ENCODE data around the gene TBCD. TPM values are rescaled to one million over a fixed set of nuclear protein-coding genes. Genes with fewer than 3 reads are reported as not detected.

TBCD gene
- total and polyA plus RNA-seq, 2 donors (not counting 1 experiment from before 2014, with no cell fraction given) = 22.1 to 36.7 TPM

DNA sequence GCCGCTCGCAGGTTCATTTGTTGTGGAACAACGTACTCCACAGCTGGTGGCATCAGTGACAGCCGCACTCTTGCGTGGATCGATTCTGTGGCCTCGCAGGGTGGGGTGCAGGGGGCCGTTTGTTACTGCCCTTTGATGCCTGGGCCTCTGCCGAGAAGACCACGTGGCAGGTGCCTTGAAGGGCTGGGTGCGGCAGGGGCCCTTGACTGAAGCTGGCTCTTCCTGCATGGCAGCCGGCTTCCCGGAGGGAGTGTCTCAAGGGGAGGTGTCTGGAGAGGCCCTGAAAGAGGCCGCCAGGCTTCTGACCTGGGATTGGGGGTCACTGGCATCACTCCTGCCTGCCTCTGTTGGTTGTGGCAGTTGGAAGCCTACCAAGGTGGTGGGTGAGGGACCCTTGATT lies 43.8 kb downstream of the TBCD start:
- H3K27ac ChIP-seq (ENCODE audit: insufficient read depth, low read length) = no peak overlapping the region
- H3K4me3 ChIP-seq (replicated peaks in 1 of 4; ENCODE audit: control extremely low read depth in 1 of 4, insufficient read depth in 1 of 4, low read depth in 3 of 4, low read length in 4 of 4) = no peak overlapping the region
- no peak overlapping the region for H3K4me2 ChIP-seq (ENCODE audit: extremely low read depth, insufficient read depth, low read length)
- no peaks in the 10 kb centered on the region for H3K27me3 ChIP-seq (ENCODE audit: control insufficient read depth, insufficient read depth, low read length)
- H3K9me3 ChIP-seq (ENCODE audit: control insufficient read depth, insufficient read depth, low read depth, low read length) = no peaks in the 10 kb centered on the region
- H3K9ac ChIP-seq (ENCODE audit: insufficient read depth, low read length) = no peak overlapping the region
- no peak overlapping the region for H2AFZ ChIP-seq (ENCODE audit: low read length)
- no peak for DNase-seq (ENCODE audit: low read depth in 2 of 2)
- no peaks in the 10 kb centered on the region for H4K20me1 ChIP-seq (ENCODE audit: control insufficient read depth, extremely low read depth, insufficient read depth, low read length)
- H3K36me3 ChIP-seq (ENCODE audit: control insufficient read depth, insufficient read depth, low read length) = peaks cover 6% of the 10 kb centered on the region
- H3K79me2 ChIP-seq (ENCODE audit: control insufficient read depth, insufficient read depth, low read length) = no peaks in the 10 kb centered on the region
- H3K4me1 ChIP-seq (ENCODE audit: control insufficient read depth, extremely low read depth, insufficient read depth, low read length) = peaks cover 3% of the 10 kb centered on the region
- TF ChIP-seq, protein P1, sequence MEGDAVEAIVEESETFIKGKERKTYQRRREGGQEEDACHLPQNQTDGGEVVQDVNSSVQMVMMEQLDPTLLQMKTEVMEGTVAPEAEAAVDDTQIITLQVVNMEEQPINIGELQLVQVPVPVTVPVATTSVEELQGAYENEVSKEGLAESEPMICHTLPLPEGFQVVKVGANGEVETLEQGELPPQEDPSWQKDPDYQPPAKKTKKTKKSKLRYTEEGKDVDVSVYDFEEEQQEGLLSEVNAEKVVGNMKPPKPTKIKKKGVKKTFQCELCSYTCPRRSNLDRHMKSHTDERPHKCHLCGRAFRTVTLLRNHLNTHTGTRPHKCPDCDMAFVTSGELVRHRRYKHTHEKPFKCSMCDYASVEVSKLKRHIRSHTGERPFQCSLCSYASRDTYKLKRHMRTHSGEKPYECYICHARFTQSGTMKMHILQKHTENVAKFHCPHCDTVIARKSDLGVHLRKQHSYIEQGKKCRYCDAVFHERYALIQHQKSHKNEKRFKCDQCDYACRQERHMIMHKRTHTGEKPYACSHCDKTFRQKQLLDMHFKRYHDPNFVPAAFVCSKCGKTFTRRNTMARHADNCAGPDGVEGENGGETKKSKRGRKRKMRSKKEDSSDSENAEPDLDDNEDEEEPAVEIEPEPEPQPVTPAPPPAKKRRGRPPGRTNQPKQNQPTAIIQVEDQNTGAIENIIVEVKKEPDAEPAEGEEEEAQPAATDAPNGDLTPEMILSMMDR (conservative IDR thresholded peaks at IDR 0.05 in 1 of 2, IDR thresholded peaks at IDR 0.05 in 1 of 2; ENCODE audit: low read depth in 1 of 2, low read length in 2 of 2) = no peak
- TF ChIP-seq EZH2 (IDR thresholded peaks at IDR 0.05; ENCODE audit: low read length, missing control alignments) = no peak

DNA sequence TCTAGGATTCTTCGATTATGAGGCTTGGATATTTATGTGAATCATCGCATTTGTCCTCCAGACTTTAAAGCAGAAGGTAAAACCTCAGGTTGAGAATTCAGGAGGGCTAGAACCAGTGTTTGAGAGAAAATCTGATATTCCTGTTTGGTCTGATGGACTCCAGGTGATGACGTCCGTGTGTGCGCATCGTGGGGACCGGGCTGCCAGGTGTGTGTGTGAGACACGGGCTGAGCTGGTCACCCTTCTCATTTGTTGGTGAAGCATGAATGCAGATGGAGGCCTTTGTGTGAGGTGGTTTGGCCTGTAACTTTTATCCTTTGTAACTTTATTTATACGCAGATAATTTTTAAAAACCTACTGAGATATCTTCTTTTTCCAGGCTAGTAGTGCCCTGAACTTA lies 45.2 kb downstream of the TBCD start:
- no peaks in the 10 kb centered on the region for H3K4me1 ChIP-seq (ENCODE audit: control insufficient read depth, extremely low read depth, insufficient read depth, low read length)

DNA sequence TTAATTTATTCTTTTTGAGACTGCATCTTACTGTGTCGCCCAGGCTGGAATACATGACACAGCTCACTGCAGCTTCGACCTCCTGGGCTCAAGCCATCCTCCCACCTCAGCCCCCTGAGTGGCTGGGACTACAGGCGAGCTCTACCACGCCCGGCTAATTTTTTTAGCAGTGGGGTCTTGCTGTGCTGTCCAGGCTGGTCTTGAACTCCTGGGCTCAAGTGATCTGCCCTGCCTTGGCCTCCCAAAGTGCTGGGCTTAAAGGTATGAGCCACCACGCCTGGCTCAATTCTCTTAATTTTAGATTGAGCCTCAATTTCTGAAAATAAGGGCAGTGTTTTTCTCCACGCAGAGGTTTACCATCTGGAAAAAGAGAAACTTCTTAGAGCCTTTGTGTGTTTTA lies 46.9 kb downstream of the TBCD start:
- no peak for TF ChIP-seq EZH2 (IDR thresholded peaks at IDR 0.05; ENCODE audit: low read length, missing control alignments)
- TF ChIP-seq, protein P1 (conservative IDR thresholded peaks at IDR 0.05 in 1 of 2, IDR thresholded peaks at IDR 0.05 in 1 of 2; ENCODE audit: low read depth in 1 of 2, low read length in 2 of 2) = no peak
- no peak for DNase-seq (ENCODE audit: low read depth in 2 of 2)
- Histone ChIP-seq H3K27ac (ENCODE audit: insufficient read depth, low read length) (no peak overlapping the region), H3K27me3 (ENCODE audit: control insufficient read depth, insufficient read depth, low read length) (no peaks in the 10 kb centered on the region), H3K9ac (ENCODE audit: insufficient read depth, low read length) (no peak overlapping the region), H4K20me1 (ENCODE audit: control insufficient read depth, extremely low read depth, insufficient read depth, low read length) (no peaks in the 10 kb centered on the region), H3K4me3 (replicated peaks in 1 of 4; ENCODE audit: control extremely low read depth in 1 of 4, insufficient read depth in 1 of 4, low read depth in 3 of 4, low read length in 4 of 4) (no peak overlapping the region), H3K4me1 (ENCODE audit: control insufficient read depth, extremely low read depth, insufficient read depth, low read length) (no peaks in the 10 kb centered on the region), H3K4me2 (ENCODE audit: extremely low read depth, insufficient read depth, low read length) (no peak overlapping the region), H3K36me3 (ENCODE audit: control insufficient read depth, insufficient read depth, low read length) (peaks cover 10% of the 10 kb centered on the region), H3K9me3 (ENCODE audit: control insufficient read depth, insufficient read depth, low read depth, low read length) (no peaks in the 10 kb centered on the region), H2AFZ (ENCODE audit: low read length) (no peak overlapping the region), H3K79me2 (ENCODE audit: control insufficient read depth, insufficient read depth, low read length) (peaks cover 2% of the 10 kb centered on the region)

More for the DNA sequence above, 45.2 kb downstream of the TBCD start:
- Histone ChIP-seq H2AFZ (ENCODE audit: low read length) (no peak overlapping the region), H3K27ac (ENCODE audit: insufficient read depth, low read length) (no peak overlapping the region), H3K4me3 (replicated peaks in 1 of 4; ENCODE audit: control extremely low read depth in 1 of 4, insufficient read depth in 1 of 4, low read depth in 3 of 4, low read length in 4 of 4) (no peak overlapping the region), H3K4me2 (ENCODE audit: extremely low read depth, insufficient read depth, low read length) (no peak overlapping the region), H3K79me2 (ENCODE audit: control insufficient read depth, insufficient read depth, low read length) (peaks cover 2% of the 10 kb centered on the region), H4K20me1 (ENCODE audit: control insufficient read depth, extremely low read depth, insufficient read depth, low read length) (no peaks in the 10 kb centered on the region), H3K36me3 (ENCODE audit: control insufficient read depth, insufficient read depth, low read length) (peaks cover 10% of the 10 kb centered on the region), H3K9ac (ENCODE audit: insufficient read depth, low read length) (no peak overlapping the region), H3K9me3 (ENCODE audit: control insufficient read depth, insufficient read depth, low read depth, low read length) (no peaks in the 10 kb centered on the region), H3K27me3 (ENCODE audit: control insufficient read depth, insufficient read depth, low read length) (no peaks in the 10 kb centered on the region)
- no peak for DNase-seq (ENCODE audit: low read depth in 2 of 2)
- TF ChIP-seq, protein P1 (conservative IDR thresholded peaks at IDR 0.05 in 1 of 2, IDR thresholded peaks at IDR 0.05 in 1 of 2; ENCODE audit: low read depth in 1 of 2, low read length in 2 of 2) = no peak
- TF ChIP-seq EZH2 (IDR thresholded peaks at IDR 0.05; ENCODE audit: low read length, missing control alignments) = no peak

Data from fibroblast of lung (primary cell).